ENCODE data around the gene AUTS2.

GRCh38 chr7:70634610-70635068 lies 1036.4 kb downstream of the AUTS2 start:
- TF ChIP-seq CTCF (IDR thresholded peaks at IDR 0.05) = no peak
- TF ChIP-seq POLR2A (IDR thresholded peaks at IDR 0.05) = no peak
